Liver (tissue), 3 donors: ENCODE data around the gene FLYWCH2.

Experiments used
- SP1 ChIP-seq: IDR thresholded peaks from 2 replicates; pipeline ENCODE4 v1.6.1; 2018; ENCODE audit warnings: antibody characterized with exemption, mild to moderate bottlenecking
- TF ChIP-seq, protein P1 (sequence below): fragments of 150-350 bp; IDR thresholded peaks from 2 replicates; pipeline ENCODE4 v1.5.1; 2017; ENCODE audit warnings: improper control_type of control experiment, low read depth, low read length; ENCODE audit not compliant: missing input control
- TF ChIP-seq, protein P2 (sequence below): IDR thresholded peaks from 2 replicates; pipeline ENCODE4 v1.6.1; 2016; ENCODE audit warnings: antibody characterized with exemption
- donor health status: healthy.
- donor health status: healthy.

DNA sequence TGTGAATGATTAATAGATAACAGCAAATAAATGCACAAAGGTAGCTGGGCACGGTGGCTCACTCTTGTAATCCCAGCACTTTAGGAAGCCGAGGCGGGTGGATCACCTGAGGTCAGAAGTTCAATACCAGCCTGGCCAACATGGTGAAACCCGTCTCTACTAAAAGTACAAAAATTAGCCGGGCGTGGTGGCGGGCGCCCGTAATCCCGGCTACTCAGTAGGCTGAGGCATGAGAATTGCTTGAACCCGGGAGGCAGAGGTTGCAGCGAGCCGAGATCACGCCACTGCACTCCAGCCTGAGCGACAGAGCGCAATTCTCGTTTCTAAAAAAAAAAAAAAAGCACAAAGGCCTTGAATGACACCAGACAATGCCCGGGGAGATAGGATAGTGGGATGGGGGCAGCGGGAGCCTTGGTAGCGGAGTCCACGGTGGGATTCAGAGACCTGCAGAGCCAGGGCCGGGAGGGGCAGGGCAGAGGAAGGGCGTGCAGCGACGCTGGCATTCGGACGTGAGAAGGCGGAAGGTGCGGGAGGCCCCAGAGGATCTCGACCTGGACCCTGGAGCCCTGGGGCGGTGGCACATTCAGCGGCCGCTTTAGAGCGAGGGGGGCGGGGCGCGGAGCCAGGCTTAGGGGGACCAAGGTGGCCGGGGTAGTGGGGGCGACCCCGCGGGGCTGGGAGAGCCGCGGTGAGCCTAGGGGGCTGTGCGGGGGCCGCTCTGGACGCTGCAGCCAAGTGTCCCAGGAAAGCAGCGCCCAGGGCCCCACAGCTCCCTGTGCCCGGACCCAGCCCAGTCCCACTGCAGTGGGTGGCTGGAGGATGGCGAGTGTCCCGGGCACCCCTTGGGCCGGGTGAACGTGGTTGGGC, 999 bp upstream of the FLYWCH2 start:
- TF ChIP-seq, protein P1, sequence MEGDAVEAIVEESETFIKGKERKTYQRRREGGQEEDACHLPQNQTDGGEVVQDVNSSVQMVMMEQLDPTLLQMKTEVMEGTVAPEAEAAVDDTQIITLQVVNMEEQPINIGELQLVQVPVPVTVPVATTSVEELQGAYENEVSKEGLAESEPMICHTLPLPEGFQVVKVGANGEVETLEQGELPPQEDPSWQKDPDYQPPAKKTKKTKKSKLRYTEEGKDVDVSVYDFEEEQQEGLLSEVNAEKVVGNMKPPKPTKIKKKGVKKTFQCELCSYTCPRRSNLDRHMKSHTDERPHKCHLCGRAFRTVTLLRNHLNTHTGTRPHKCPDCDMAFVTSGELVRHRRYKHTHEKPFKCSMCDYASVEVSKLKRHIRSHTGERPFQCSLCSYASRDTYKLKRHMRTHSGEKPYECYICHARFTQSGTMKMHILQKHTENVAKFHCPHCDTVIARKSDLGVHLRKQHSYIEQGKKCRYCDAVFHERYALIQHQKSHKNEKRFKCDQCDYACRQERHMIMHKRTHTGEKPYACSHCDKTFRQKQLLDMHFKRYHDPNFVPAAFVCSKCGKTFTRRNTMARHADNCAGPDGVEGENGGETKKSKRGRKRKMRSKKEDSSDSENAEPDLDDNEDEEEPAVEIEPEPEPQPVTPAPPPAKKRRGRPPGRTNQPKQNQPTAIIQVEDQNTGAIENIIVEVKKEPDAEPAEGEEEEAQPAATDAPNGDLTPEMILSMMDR = no peak
- TF ChIP-seq, protein P2, sequence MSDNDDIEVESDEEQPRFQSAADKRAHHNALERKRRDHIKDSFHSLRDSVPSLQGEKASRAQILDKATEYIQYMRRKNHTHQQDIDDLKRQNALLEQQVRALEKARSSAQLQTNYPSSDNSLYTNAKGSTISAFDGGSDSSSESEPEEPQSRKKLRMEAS = no peak
- TF ChIP-seq SP1 = peak; percentile 18
